Endothelial cell of umbilical vein (primary cell): ENCODE data around the gene SLC25A22. TPM values are rescaled to one million over a fixed set of nuclear protein-coding genes. Genes with fewer than 3 reads are reported as not detected.

ENCODE experiments used
- BruUV-seq: library from RNA; stranded (reverse); fragments of 400-500 nt; replicated peaks from 2 replicates; lab custom pipeline; 2021; lab: Mats Ljungman, UMichigan
- CTCF ChIA-PET: fragments of 300-600, 350-600 bp; sonication (Branson Sonifier 250); formaldehyde crosslinking; loops from one replicate; lab custom pipeline; 2021; ENCODE audit warnings: antibody characterized with exemption, inconsistent platforms; lab: Charles Lee
- POLR2A ChIA-PET: fragments of 300-600, 350-600 bp; sonication (Branson Sonifier 250); formaldehyde crosslinking; loops from one replicate; lab custom pipeline; 2021; ENCODE audit warnings: antibody characterized with exemption, inconsistent platforms; lab: Charles Lee
- DNase-seq: peaks from one replicate; pipeline ENCODE4 v3.0.0-alpha.2; 2011; ENCODE audit warnings: low read depth, low spot score
- FAIRE-seq: peaks from 2 replicates; lab custom pipeline; 2011; peaks lifted over from hg19 to GRCh38; lab: Jason Lieb, UNC
- H2AFZ ChIP-seq: 2 replicates; pipeline ENCODE4 v1.6.0; 2012; ENCODE audit warnings: low read depth, low read length, control low read depth, inconsistent platforms
- H3K27ac ChIP-seq: 2 replicates; pipeline ENCODE4 v1.5.1; 2011; ENCODE audit warnings: low read depth, mild to moderate bottlenecking, control low read depth, low read length, moderate library complexity; ENCODE audit not compliant: insufficient read depth
- H3K27me3 ChIP-seq, 2 experiments: 2 replicates each; pipeline versions ENCODE4 v1.6.0 to v1.6.1; 2011; ENCODE audit warnings: low read length in 2 of 2, mixed read lengths in 1 of 2; ENCODE audit not compliant: control insufficient read depth in 2 of 2, insufficient read depth in 2 of 2
- H3K36me3 ChIP-seq, 2 experiments: 2 replicates in 1 of 2; 3 replicates in 1 of 2; pipeline ENCODE4 v1.5.1; 2011; ENCODE audit warnings: low read length in 2 of 2, mild to moderate bottlenecking in 1 of 2, moderate library complexity in 1 of 2; ENCODE audit not compliant: control insufficient read depth in 2 of 2, insufficient read depth in 2 of 2; ENCODE audit errors: extremely low read depth in 1 of 2
- H3K4me1 ChIP-seq: 3 replicates; pipeline ENCODE4 v1.5.1; 2011; ENCODE audit warnings: mild to moderate bottlenecking, low read length; ENCODE audit not compliant: control insufficient read depth, insufficient read depth; ENCODE audit errors: extremely low read depth
- H3K4me2 ChIP-seq: 2 replicates; pipeline ENCODE4 v1.6.1; 2011; ENCODE audit warnings: low read length, control low read depth, mixed read lengths; ENCODE audit not compliant: insufficient read depth
- H3K4me3 ChIP-seq, 3 experiments: fragments of 200-600 bp in 1 of 3; sonication (generic), shearing (Covaris generic) in 1 of 3; replicated peaks in 1 of 3; 2 replicates each; pipeline ENCODE4 v1.5.1; 2011 to 2016; ENCODE audit warnings: control low read depth in 3 of 3, low read length in 3 of 3, mild to moderate bottlenecking in 2 of 3, inconsistent platforms in 1 of 3, low read depth in 1 of 3, moderate library complexity in 1 of 3; ENCODE audit not compliant: insufficient read depth in 1 of 3
- H3K79me2 ChIP-seq: 2 replicates; pipeline ENCODE4 v1.6.0; 2012; ENCODE audit warnings: low read length, inconsistent platforms; ENCODE audit not compliant: control insufficient read depth, insufficient read depth
- H3K9ac ChIP-seq: replicated peaks from 2 replicates; pipeline ENCODE3; 2011; ENCODE audit warnings: low read length, control low read depth; ENCODE audit not compliant: insufficient read depth; ENCODE audit errors: extremely low read depth
- H3K9me1 ChIP-seq: replicated peaks from 3 replicates; pipeline ENCODE4 v1.6.0; 2011; ENCODE audit warnings: mild to moderate bottlenecking, low read length; ENCODE audit not compliant: control insufficient read depth, insufficient read depth; ENCODE audit errors: extremely low read depth
- H3K9me3 ChIP-seq: replicated peaks from 2 replicates; pipeline ENCODE4 v1.5.1; 2012; ENCODE audit warnings: low read length, inconsistent platforms; ENCODE audit not compliant: control insufficient read depth, insufficient read depth
- H4K20me1 ChIP-seq: replicated peaks from 2 replicates; pipeline ENCODE3; 2011; ENCODE audit warnings: mild to moderate bottlenecking, low read length; ENCODE audit not compliant: control insufficient read depth, insufficient read depth; ENCODE audit errors: extremely low read depth
- EZH2 ChIP-seq: IDR thresholded peaks from 2 replicates; pipeline ENCODE4 v1.6.1; 2012; ENCODE audit warnings: borderline replicate concordance, low read depth, mild to moderate bottlenecking, moderate library complexity, low read length, inconsistent platforms; ENCODE audit not compliant: severe bottlenecking
- FOS ChIP-seq: IDR thresholded peaks from 2 replicates; pipeline ENCODE4 v1.6.1; 2011; ENCODE audit warnings: mild to moderate bottlenecking, low read length, moderate library complexity, borderline replicate concordance; ENCODE audit not compliant: insufficient read depth
- JUN ChIP-seq: IDR thresholded peaks from 2 replicates; pipeline ENCODE4 v1.6.1; 2011; ENCODE audit warnings: borderline replicate concordance, low read depth; ENCODE audit not compliant: insufficient read length, insufficient read depth
- MYC ChIP-seq: IDR thresholded peaks from one replicate; pipeline ENCODE4 v1.6.1; 2011; ENCODE audit warnings: mild to moderate bottlenecking, low read depth, low read length
- POLR2A ChIP-seq: IDR thresholded peaks from 2 replicates; pipeline ENCODE4 v1.6.1; 2012; ENCODE audit warnings: low read depth, mild to moderate bottlenecking, control low read depth, low read length
- POLR2AphosphoS5 ChIP-seq: IDR thresholded peaks from 2 replicates; pipeline ENCODE4 v1.6.1; 2012; ENCODE audit warnings: low read depth, mild to moderate bottlenecking, control low read depth, low read length, moderate library complexity; ENCODE audit not compliant: insufficient read depth
- dilution Hi-C: fragments of 300-500 bp; cut with MboI; formaldehyde crosslinking; loops from one replicate; pipeline ENCODE4 v1.15.0; 2019; ENCODE audit warnings: low sequenced_read_pairs; ENCODE audit not compliant: extremely low pct_ligation_motif_present
- intact Hi-C: fragments of 100-400 bp; cut with micrococcal nuclease; formaldehyde crosslinking; loops from one replicate; pipeline ENCODE4 v1.10.0; 2022
- polyA plus RNA-seq, 4 experiments: library from polyadenylated mRNA; depleted of rRNA in 3 of 4; stranded (reverse) in 3 of 4; unstranded in 1 of 4; fragments of >200 nt; gene quantifications; 2 replicates each; pipeline versions ENCODE4 v1.2.1 to v1.2.3, GENCODE V29; 2011 to 2012; ENCODE audit warnings: missing spikeins in 1 of 4
- total RNA-seq: library from RNA; stranded (reverse); gene quantifications from 2 replicates; pipeline ENCODE4 v1.2.3, GENCODE V29; 2021

SLC25A22 gene
- total and polyA plus RNA-seq, 2 donors (not counting 3 experiments of a cell fraction or from before 2014, with no cell fraction given) = 24.5 to 24.9 TPM

DNA sequence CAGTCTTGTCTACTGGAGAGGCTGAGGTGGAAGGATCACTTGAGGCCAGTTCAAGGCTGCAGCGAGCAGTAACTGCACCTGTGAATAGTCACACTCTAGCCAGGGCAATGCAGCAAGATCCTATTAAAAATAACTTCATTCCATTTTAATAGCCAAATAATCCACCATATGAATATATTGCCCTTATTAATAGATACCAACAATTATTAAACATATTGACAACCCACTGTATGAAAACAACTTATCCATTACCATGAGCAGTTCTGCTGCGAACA, 31.2 kb downstream of the SLC25A22 start:
- POLR2A ChIA-PET = no interaction called here
- Histone ChIP-seq H2AFZ (no peak overlapping the region), H3K36me3 (peaks cover 16 to 38% of the 10 kb centered on the region in 2 experiments), H3K9ac (no peak overlapping the region), H3K79me2 (peaks cover 5% of the 10 kb centered on the region), H3K4me1 (no peaks in the 10 kb centered on the region), H3K27me3 (no peaks in the 10 kb centered on the region), H3K27ac (no peak overlapping the region), H3K9me3 (no peaks in the 10 kb centered on the region), H3K9me1 (no peaks in the 10 kb centered on the region), H3K4me2 (no peak overlapping the region), H4K20me1 (no peaks in the 10 kb centered on the region), H3K4me3 (no peak overlapping the region)
- TF ChIP-seq POLR2A = no peak
- TF ChIP-seq FOS = no peak
- no peak for TF ChIP-seq EZH2
- TF ChIP-seq MYC = no peak
- dilution Hi-C loops = no loop called here
- CTCF ChIA-PET = interaction anchor here (1.4 to 1.7 kb wide), 2 partner anchors 8 to 9 kb away, joined by 4 to 5 read pairs; no protein-coding TSS in a partner anchor
- no TSS peak for BruUV-seq
- FAIRE-seq (no peak), DNase-seq (no peak)
- intact Hi-C loops = no loop called here

DNA sequence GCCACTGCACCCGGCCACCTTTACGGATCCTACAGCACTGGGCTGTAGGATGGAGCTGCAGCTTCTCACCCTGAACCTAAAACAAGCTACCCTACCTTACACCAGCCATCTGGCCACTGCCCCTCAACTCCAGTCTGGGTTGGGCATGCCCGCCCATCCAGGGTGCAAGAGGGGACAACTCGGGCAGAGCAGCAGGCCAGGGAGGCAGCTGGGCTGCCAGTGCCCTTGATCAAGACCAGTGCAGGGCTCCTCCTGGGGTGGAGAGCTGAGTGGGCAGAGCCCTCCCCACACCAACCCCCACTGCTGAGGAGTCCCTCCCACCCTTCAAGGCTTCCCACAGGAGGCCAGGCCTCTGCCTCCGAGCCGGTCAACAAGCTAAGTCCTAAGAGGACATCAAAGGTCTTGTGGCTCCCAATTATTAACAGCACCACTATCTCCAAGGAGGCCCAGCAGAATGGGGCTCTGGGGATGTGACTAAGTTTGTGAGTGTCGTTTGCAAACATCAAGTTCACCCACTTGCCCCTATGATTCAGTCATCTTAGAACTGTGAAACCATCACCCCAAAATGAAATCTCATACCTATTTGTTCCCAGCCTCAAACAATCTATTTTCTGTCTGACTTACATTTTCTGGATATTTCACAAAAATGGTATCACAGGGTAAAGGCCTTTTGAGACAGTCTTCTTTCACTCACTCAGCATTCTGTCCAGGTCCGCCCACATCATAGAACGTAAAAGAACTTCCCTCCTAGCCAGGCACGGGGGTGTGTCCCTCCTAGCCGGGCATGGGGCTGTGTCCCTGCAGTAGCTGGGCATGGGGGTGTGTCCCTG, 31.8 kb downstream of the SLC25A22 start:
- no peaks in the 10 kb centered on the region for H3K9me3 ChIP-seq
- TF ChIP-seq POLR2AphosphoS5 = peak; percentile 32
- TF ChIP-seq POLR2A = peak; percentile 8
- no peak for TF ChIP-seq JUN
- TF ChIP-seq MYC = no peak
- FAIRE-seq (no peak), DNase-seq (no peak)
- intact Hi-C loops (no loop called here), dilution Hi-C loops (no loop called here)
- H4K20me1 ChIP-seq = no peaks in the 10 kb centered on the region
- H3K4me2 ChIP-seq = no peak overlapping the region
- no peak overlapping the region for H2AFZ ChIP-seq
- no peaks in the 10 kb centered on the region for H3K9me1 ChIP-seq
- ChIA-PET CTCF (interaction anchor here (1.3 to 1.7 kb wide), 3 partner anchors 9 to 10 kb away, joined by 3 to 5 read pairs (median 4); no protein-coding TSS in a partner anchor), POLR2A (no interaction called here)
- H3K4me1 ChIP-seq = no peaks in the 10 kb centered on the region
- H3K4me3 ChIP-seq = no peak overlapping the region
- no peak overlapping the region for H3K27ac ChIP-seq
- no peaks in the 10 kb centered on the region for H3K79me2 ChIP-seq
- BruUV-seq = no TSS peak
- no peaks in the 10 kb centered on the region for H3K27me3 ChIP-seq
- peaks cover 16 to 38% of the 10 kb centered on the region in 2 experiments for H3K36me3 ChIP-seq
- no peak overlapping the region for H3K9ac ChIP-seq
